B cell (primary cell): Measurements from ENCODE around the gene AIRE. TPM values are rescaled to one million over a fixed set of nuclear protein-coding genes. Genes with fewer than 3 reads are reported as not detected.

Source experiments
- ATAC-seq: fragments of 200-7000 bp; cut with Tn5 transposase; one replicate; pipeline ENCODE4 v1.10.0; 2021; ENCODE audit warnings: low read depth, mild to moderate bottlenecking, moderate number of reproducible peaks, moderate library complexity
- CTCF ChIA-PET: fragments of 350-600 bp; sonication (Branson Sonifier 250); formaldehyde crosslinking; loops from one replicate; lab custom pipeline; 2021; ENCODE audit warnings: antibody characterized with exemption, inconsistent platforms; lab: Charles Lee
- POLR2A ChIA-PET: fragments of 350-600 bp; sonication (Branson Sonifier 250); formaldehyde crosslinking; loops from one replicate; lab custom pipeline; 2021; ENCODE audit warnings: antibody characterized with exemption; lab: Charles Lee
- DNase-seq: peaks from one replicate; pipeline ENCODE4 v3.0.0; 2013
- H2AFZ ChIP-seq: 2 replicates; pipeline ENCODE4 v1.6.1; 2012; ENCODE audit warnings: mild to moderate bottlenecking, low read depth, low read length; ENCODE audit not compliant: insufficient read depth, poor library complexity, severe bottlenecking
- H3K27ac ChIP-seq, 2 donors: 1 replicate in 1 of 2; 2 replicates in 1 of 2; pipeline ENCODE4 v1.5.1; 2012 to 2013; ENCODE audit warnings: low read length in 2 of 2, mild to moderate bottlenecking in 2 of 2, moderate library complexity in 1 of 2
- H3K27me3 ChIP-seq, 4 experiments: fragments of 200-600 bp in 1 of 4; sonication (generic) in 1 of 4; replicated peaks in 1 of 4; 1 replicate in 2 of 4; 2 replicates in 2 of 4; pipeline versions ENCODE4 v1.6.1 to v1.7.0; 2013 to 2016; ENCODE audit warnings: low read length in 3 of 4, mild to moderate bottlenecking in 2 of 4, mixed read lengths in 1 of 4, moderate library complexity in 1 of 4; ENCODE audit not compliant: insufficient read depth in 4 of 4, control insufficient read depth in 3 of 4; ENCODE audit errors: control extremely low read depth in 1 of 4
- H3K36me3 ChIP-seq, 2 experiments: replicated peaks in 1 of 2; 1 replicate in 1 of 2; 2 replicates in 1 of 2; pipeline versions ENCODE4 v1.6.1 to v1.7.1; 2013; ENCODE audit warnings: low read length in 1 of 2; ENCODE audit not compliant: insufficient read depth in 2 of 2, control insufficient read depth in 1 of 2; ENCODE audit errors: control extremely low read depth in 1 of 2, extremely low read depth in 1 of 2
- H3K4me1 ChIP-seq, 2 donors: fragments of 200-600 bp in 1 of 2; sonication (generic) in 1 of 2; 1 replicate in 1 of 2; 2 replicates in 1 of 2; pipeline versions ENCODE4 v1.5.1 to v1.6.1; 2013 to 2017; ENCODE audit warnings: low read length in 2 of 2; ENCODE audit not compliant: control insufficient read depth in 2 of 2, insufficient read depth in 2 of 2
- H3K4me2 ChIP-seq: replicated peaks from 2 replicates; pipeline ENCODE3; 2012; ENCODE audit warnings: mild to moderate bottlenecking, low read depth, low read length; ENCODE audit not compliant: poor library complexity, severe bottlenecking
- H3K4me3 ChIP-seq, 5 experiments: fragments of 200-600 bp in 1 of 5; sonication (generic) in 1 of 5; 1 replicate in 3 of 5; 2 replicates in 2 of 5; pipeline versions ENCODE4 v1.5.1 to v1.7.0; 2011 to 2016; ENCODE audit warnings: low read length in 4 of 5, mild to moderate bottlenecking in 4 of 5, low read depth in 2 of 5, control low read depth in 1 of 5, moderate library complexity in 1 of 5; ENCODE audit not compliant: insufficient read depth in 1 of 5; ENCODE audit errors: control extremely low read depth in 1 of 5, extremely low read depth in 1 of 5
- H3K79me2 ChIP-seq: fragments of 200-600 bp; sonication (generic); one replicate; pipeline ENCODE4 v1.6.0; 2016; ENCODE audit warnings: low read length; ENCODE audit not compliant: control insufficient read depth, insufficient read depth
- H3K9ac ChIP-seq: fragments of 200-600 bp; sonication (generic); 2 replicates; pipeline ENCODE4 v1.6.1; 2017; ENCODE audit warnings: mild to moderate bottlenecking, low read length, moderate library complexity
- H3K9me3 ChIP-seq, 3 donors: one replicate each; pipeline versions ENCODE4 v1.6.1 to v1.7.1; 2013; ENCODE audit warnings: low read length in 2 of 3; ENCODE audit not compliant: control insufficient read depth in 2 of 3, insufficient read depth in 1 of 3; ENCODE audit errors: control extremely low read depth in 1 of 3
- H4K20me1 ChIP-seq: 2 replicates; pipeline ENCODE4 v1.6.0; 2012; ENCODE audit warnings: mild to moderate bottlenecking, low read length; ENCODE audit not compliant: insufficient read depth, control insufficient read depth, poor library complexity, severe bottlenecking
- H3K27ac Mint-ChIP-seq: one replicate; pipeline ENCODE4 v1.8.0; 2021; ENCODE audit warnings: mixed read lengths
- H3K27me3 Mint-ChIP-seq: one replicate; pipeline ENCODE4 v1.8.0; 2021; ENCODE audit warnings: mixed read lengths
- H3K4me1 Mint-ChIP-seq: one replicate; pipeline ENCODE4 v1.8.0; 2021; ENCODE audit warnings: mixed read lengths
- H3K4me3 Mint-ChIP-seq: one replicate; pipeline ENCODE4 v1.8.0; 2021; ENCODE audit warnings: mixed read lengths
- H3K9me3 Mint-ChIP-seq: one replicate; pipeline ENCODE4 v1.8.0; 2022; ENCODE audit warnings: mixed read lengths; ENCODE audit not compliant: insufficient read depth
- CTCF ChIP-seq: fragments of 200-600 bp; IDR thresholded peaks from one replicate; pipeline ENCODE4 v1.8.0; 2022; ENCODE audit warnings: antibody characterized with exemption, mild to moderate bottlenecking
- EZH2 ChIP-seq: IDR thresholded peaks from 2 replicates; pipeline ENCODE4 v1.6.1; 2012; ENCODE audit warnings: borderline replicate concordance, low read depth, mild to moderate bottlenecking, moderate library complexity, low read length; ENCODE audit not compliant: insufficient read depth, poor library complexity, severe bottlenecking
- WGBS: methylation state at CpG from one replicate; pipeline ENCODE4 v1.1.5; 2013; ENCODE audit warnings: missing lambda C conversion rate; ENCODE audit not compliant: insufficient coverage; 5-methylcytosine and 5-hydroxymethylcytosine counted together
- intact Hi-C: fragments of 100-400 bp; cut with micrococcal nuclease; formaldehyde crosslinking; loops from one replicate; pipeline ENCODE4 v1.10.0; 2022
- polyA plus RNA-seq: library from polyadenylated mRNA; depleted of rRNA; stranded (reverse); fragments of >200 nt; gene quantifications from 2 replicates; pipeline ENCODE4 v1.2.3, GENCODE V29; 2012
- total RNA-seq, 2 donors: library from RNA; stranded (reverse); fragments of 120-200 nt in 1 of 2; gene quantifications; 1 replicate in 1 of 2; 2 replicates in 1 of 2; pipeline versions ENCODE4 v1.2.3 to v1.2.4, GENCODE V29; 2013 to 2022

The AIRE gene
- total and polyA plus RNA-seq, 2 donors (not counting 1 experiment from before 2014, with no cell fraction given): 0.37 TPM; not detected in 1

- Mint-ChIP-seq H3K27me3 (no peaks in the 10 kb centered on the region), H3K9me3 (no peaks in the 10 kb centered on the region), H3K4me3 (no peak overlapping the region), H3K27ac (no peak overlapping the region), H3K4me1 (peaks cover 7% of the 10 kb centered on the region)
- POLR2A ChIA-PET: interaction anchor here (0.5 to 0.6 kb wide), 2 partner anchors 70 to 494 kb away, joined by 4 to 12 read pairs; no protein-coding TSS in a partner anchor
- Histone ChIP-seq H3K4me3 (no peak overlapping the region), H2AFZ (no peak overlapping the region), H3K79me2 (no peaks in the 10 kb centered on the region), H3K4me2 (no peak overlapping the region), H3K9ac (no peak overlapping the region), H3K9me3 (no peaks in the 10 kb centered on the region), H3K4me1 (peaks cover 0 to 8% of the 10 kb centered on the region in 2 donors), H3K27ac (no peak overlapping the region), H3K36me3 (peaks cover 0 to 33% of the 10 kb centered on the region in 2 experiments), H4K20me1 (peaks cover 39% of the 10 kb centered on the region), H3K27me3 (no peaks in the 10 kb centered on the region)
- DNase-seq (no peak), ATAC-seq (no peak)
- TF ChIP-seq CTCF (no peak), EZH2 (no peak)
- WGBS: 90% methylated on average over 11 of the region's 26 CpGs
- intact Hi-C loops: loop anchor here (5.0 kb wide), 1 partner anchor 322 kb away; the partner anchor contains the start of gene TRAPPC10
- CTCF ChIA-PET: no interaction called here
Observed at GRCh38 chr21:44334329-44335030, 48.8 kb downstream of the AIRE start.
